A673 (cell line): ENCODE results near the gene SEMA3A.

ENCODE experiments used
- CTCF ChIP-seq: fragments of 300-800, 200-600 bp; sonication (generic); conservative IDR thresholded peaks from 2 replicates; pipeline ENCODE4 v1.5.1; 2017; ENCODE audit warnings: low read depth, mild to moderate bottlenecking, antibody characterized with exemption, low read length, moderate library complexity, mixed read lengths
- EZH2 ChIP-seq: fragments of 200-600 bp; sonication (generic); IDR thresholded peaks from 2 replicates; pipeline ENCODE4 v1.6.1; 2017; ENCODE audit warnings: borderline replicate concordance, low read depth, mild to moderate bottlenecking, mixed read lengths, antibody characterized with exemption, low read length; ENCODE audit not compliant: poor library complexity, severe bottlenecking

GRCh38 chr7:84085998-84086397 is 108.6 kb downstream of the SEMA3A start:
- TF ChIP-seq CTCF: no peak
- no peak for TF ChIP-seq EZH2
